ENCODE results near the gene DROSHA. TPM values are rescaled to one million over a fixed set of nuclear protein-coding genes. Genes with fewer than 3 reads are reported as not detected.

DROSHA gene
- total and polyA plus RNA-seq, 2 experiments from 2014 or later, result 25.3 to 40.8 TPM

- TF ChIP-seq EZH2 (IDR thresholded peaks at IDR 0.05; ENCODE audit: borderline replicate concordance) (no peak), CTCF (IDR thresholded peaks at IDR 0.05; ENCODE audit: poor library complexity) (no peak), EZH2phosphoT487 (IDR thresholded peaks at IDR 0.05; ENCODE audit: low read depth, severe bottlenecking, unreplicated experiment) (no peak)
- H3K4me3 ChIP-seq, result no peak overlapping the region
- WGBS (ENCODE audit: low lambda C conversion rate, missing lambda C conversion rate), result 96% methylated on average over 4 of the region's 4 CpGs
- H3K36me3 ChIP-seq (replicated peaks; ENCODE audit: insufficient read depth, low read depth), result no peaks in the 10 kb centered on the region
- H3K9me3 ChIP-seq (ENCODE audit: low read depth), result no peaks in the 10 kb centered on the region
- no peak overlapping the region for H3K4me2 ChIP-seq
- H2AFZ ChIP-seq, result no peak overlapping the region
- DNase-seq (ENCODE audit: low spot score), result no peak
- H3K27ac ChIP-seq, result no peak overlapping the region
- H3K4me1 ChIP-seq (ENCODE audit: insufficient read depth), result no peaks in the 10 kb centered on the region
- no peaks in the 10 kb centered on the region for H3K9me2 ChIP-seq (replicated peaks; ENCODE audit: insufficient read depth)
- H4K20me1 ChIP-seq (ENCODE audit: insufficient read depth, poor library complexity, severe bottlenecking), result no peaks in the 10 kb centered on the region
- peaks cover 8% of the 10 kb centered on the region for H3K79me2 ChIP-seq
- no peaks in the 10 kb centered on the region for H3K27me3 ChIP-seq
These were observed 8.9 kb downstream of the DROSHA start for GRCh38 chr5:31523041-31523440.

GRCh38 chr5:31516802-31517201 is 15.1 kb downstream of the DROSHA start:
- no peaks in the 10 kb centered on the region for H4K20me1 ChIP-seq (ENCODE audit: insufficient read depth, poor library complexity, severe bottlenecking)
- no peak overlapping the region for H2AFZ ChIP-seq
- TF ChIP-seq CTCF (IDR thresholded peaks at IDR 0.05; ENCODE audit: poor library complexity), result no peak
- TF ChIP-seq EZH2phosphoT487 (IDR thresholded peaks at IDR 0.05; ENCODE audit: low read depth, severe bottlenecking, unreplicated experiment), result no peak
- no peak for TF ChIP-seq EZH2 (IDR thresholded peaks at IDR 0.05; ENCODE audit: borderline replicate concordance)
- H3K4me1 ChIP-seq (ENCODE audit: insufficient read depth), result no peaks in the 10 kb centered on the region
- H3K4me3 ChIP-seq, result no peak overlapping the region
- no peaks in the 10 kb centered on the region for H3K9me3 ChIP-seq (ENCODE audit: low read depth)
- H3K4me2 ChIP-seq, result no peak overlapping the region
- H3K36me3 ChIP-seq (replicated peaks; ENCODE audit: insufficient read depth, low read depth), result peaks cover 3% of the 10 kb centered on the region
- no peak overlapping the region for H3K27ac ChIP-seq
- H3K9me2 ChIP-seq (replicated peaks; ENCODE audit: insufficient read depth), result no peaks in the 10 kb centered on the region
- no peak for DNase-seq (ENCODE audit: low spot score)
- 90% methylated on average over 1 of the region's 1 CpG for WGBS (ENCODE audit: low lambda C conversion rate, missing lambda C conversion rate)
- no peaks in the 10 kb centered on the region for H3K79me2 ChIP-seq
- no peaks in the 10 kb centered on the region for H3K27me3 ChIP-seq

- over 99% methylated on average over 4 of the region's 4 CpGs for WGBS (ENCODE audit: low lambda C conversion rate, missing lambda C conversion rate)
- H4K20me1 ChIP-seq (ENCODE audit: insufficient read depth, poor library complexity, severe bottlenecking), result no peaks in the 10 kb centered on the region
- peaks cover 3% of the 10 kb centered on the region for H3K36me3 ChIP-seq (replicated peaks; ENCODE audit: insufficient read depth, low read depth)
- no peak overlapping the region for H3K27ac ChIP-seq
- no peaks in the 10 kb centered on the region for H3K9me3 ChIP-seq (ENCODE audit: low read depth)
- no peaks in the 10 kb centered on the region for H3K4me1 ChIP-seq (ENCODE audit: insufficient read depth)
- no peak overlapping the region for H3K4me2 ChIP-seq
- no peak overlapping the region for H2AFZ ChIP-seq
- DNase-seq (ENCODE audit: low spot score), result no peak
- H3K27me3 ChIP-seq, result no peaks in the 10 kb centered on the region
- H3K9me2 ChIP-seq (replicated peaks; ENCODE audit: insufficient read depth), result no peaks in the 10 kb centered on the region
- H3K4me3 ChIP-seq, result no peak overlapping the region
- H3K79me2 ChIP-seq, result no peaks in the 10 kb centered on the region
- no peak for TF ChIP-seq CTCF (IDR thresholded peaks at IDR 0.05; ENCODE audit: poor library complexity)
- no peak for TF ChIP-seq EZH2phosphoT487 (IDR thresholded peaks at IDR 0.05; ENCODE audit: low read depth, severe bottlenecking, unreplicated experiment)
These were observed 20.6 kb downstream of the DROSHA start for GRCh38 chr5:31511305-31511704.

GRCh38 chr5:31504529-31504928 is 27.4 kb downstream of the DROSHA start:
- no peaks in the 10 kb centered on the region for H4K20me1 ChIP-seq (ENCODE audit: insufficient read depth, poor library complexity, severe bottlenecking)
- H3K36me3 ChIP-seq (replicated peaks; ENCODE audit: insufficient read depth, low read depth), result no peaks in the 10 kb centered on the region
- no peaks in the 10 kb centered on the region for H3K9me2 ChIP-seq (replicated peaks; ENCODE audit: insufficient read depth)
- H3K9me3 ChIP-seq (ENCODE audit: low read depth), result no peaks in the 10 kb centered on the region
- TF ChIP-seq EZH2phosphoT487 (IDR thresholded peaks at IDR 0.05; ENCODE audit: low read depth, severe bottlenecking, unreplicated experiment) (no peak), CTCF (IDR thresholded peaks at IDR 0.05; ENCODE audit: poor library complexity) (no peak), EZH2 (IDR thresholded peaks at IDR 0.05; ENCODE audit: borderline replicate concordance) (no peak)
- H3K79me2 ChIP-seq, result no peaks in the 10 kb centered on the region
- no peak overlapping the region for H3K4me2 ChIP-seq
- no peak overlapping the region for H2AFZ ChIP-seq
- no peak overlapping the region for H3K27ac ChIP-seq
- no peaks in the 10 kb centered on the region for H3K27me3 ChIP-seq
- no peak for DNase-seq (ENCODE audit: low spot score)
- H3K4me1 ChIP-seq (ENCODE audit: insufficient read depth), result no peaks in the 10 kb centered on the region
- H3K4me3 ChIP-seq, result no peak overlapping the region
- 87% methylated on average over 10 of the region's 10 CpGs for WGBS (ENCODE audit: low lambda C conversion rate, missing lambda C conversion rate)

Data from hepatocyte (in vitro differentiated cells).